Measurements from ENCODE around the gene PRKG1. TPM values are rescaled to one million over a fixed set of nuclear protein-coding genes. Genes with fewer than 3 reads are reported as not detected.
"Not testable (repeated sequence)": the region's sequence is repeated elsewhere in the genome, so short reads cannot be mapped to it uniquely, and the experiment has no call there.

Gene PRKG1
- total RNA-seq, 1 experiment from 2014 or later = 0.09 TPM

GRCh38 chr10:51569467-51569866 lies 495.2 kb downstream of the PRKG1 start:
- Mint-ChIP-seq H3K27ac (ENCODE audit: unreplicated experiment) (no peak overlapping the region), H3K4me1 (ENCODE audit: low read depth, unreplicated experiment) (no peaks in the 10 kb centered on the region), H3K36me3 (ENCODE audit: insufficient read depth, unreplicated experiment) (no peaks in the 10 kb centered on the region), H3K9me3 (ENCODE audit: unreplicated experiment) (no peaks in the 10 kb centered on the region), H3K4me3 (ENCODE audit: unreplicated experiment) (no peak overlapping the region), H3K27me3 (ENCODE audit: insufficient read depth, unreplicated experiment) (no peaks in the 10 kb centered on the region)
- Histone ChIP-seq H3K4me1 (no peaks in the 10 kb centered on the region), H3K36me3 (ENCODE audit: control insufficient read depth, insufficient read depth, low read length) (no peaks in the 10 kb centered on the region; the same call in 1 of the 2 replicates), H3K9me3 (no peaks in the 10 kb centered on the region), H3K27me3 (replicated peaks; ENCODE audit: control insufficient read depth, insufficient read depth, low read length) (no peaks in the 10 kb centered on the region), H3K4me3 (ENCODE audit: low read depth, low read length) (no peak overlapping the region)
- POLR2A ChIA-PET = no interaction called here
- intact Hi-C loops (cut with micrococcal nuclease; ENCODE audit: unreplicated experiment) = no loop called here
- DNase-seq = no peak
- no TSS peak for BruUV-seq (replicated peaks)
- TF ChIP-seq CTCF (IDR thresholded peaks at IDR 0.05; ENCODE audit: insufficient read depth in 1 of 2, low read depth in 1 of 2, low read length in 1 of 2, severe bottlenecking in 1 of 2, unreplicated experiment in 1 of 2) = no peak
- CTCF ChIA-PET = no interaction called here

- H3K4me1 ChIP-seq = no peaks in the 10 kb centered on the region
- POLR2A ChIA-PET = no interaction called here
- BruUV-seq (replicated peaks) = no TSS peak
- H3K9me3 ChIP-seq = no peaks in the 10 kb centered on the region
- H3K36me3 ChIP-seq (ENCODE audit: control insufficient read depth, insufficient read depth, low read length) = no peaks in the 10 kb centered on the region; the same call in 1 of the 2 replicates
- no peak for TF ChIP-seq CTCF (IDR thresholded peaks at IDR 0.05; ENCODE audit: insufficient read depth in 1 of 2, low read depth in 1 of 2, low read length in 1 of 2, severe bottlenecking in 1 of 2, unreplicated experiment in 1 of 2)
- Mint-ChIP-seq H3K27ac (ENCODE audit: unreplicated experiment) (no peak overlapping the region), H3K4me3 (ENCODE audit: unreplicated experiment) (no peak overlapping the region), H3K36me3 (ENCODE audit: insufficient read depth, unreplicated experiment) (no peaks in the 10 kb centered on the region), H3K9me3 (ENCODE audit: unreplicated experiment) (peaks cover under 1% of the 10 kb centered on the region), H3K4me1 (ENCODE audit: low read depth, unreplicated experiment) (no peaks in the 10 kb centered on the region), H3K27me3 (ENCODE audit: insufficient read depth, unreplicated experiment) (no peaks in the 10 kb centered on the region)
- H3K27me3 ChIP-seq (replicated peaks; ENCODE audit: control insufficient read depth, insufficient read depth, low read length) = no peaks in the 10 kb centered on the region
- intact Hi-C loops (cut with micrococcal nuclease; ENCODE audit: unreplicated experiment) = no loop called here
- no peak for DNase-seq
- H3K4me3 ChIP-seq (ENCODE audit: low read depth, low read length) = no peak overlapping the region
- CTCF ChIA-PET = no interaction called here
Measured at GRCh38 chr10:51574248-51575048, 500.2 kb downstream of the PRKG1 start.

- DNase-seq; CTCF ChIA-PET; H3K4me3 ChIP-seq (ENCODE audit: low read depth, low read length); H3K36me3 ChIP-seq (ENCODE audit: control insufficient read depth, insufficient read depth, low read length); H3K4me3 Mint-ChIP-seq (ENCODE audit: unreplicated experiment); BruUV-seq (replicated peaks); H3K4me1 Mint-ChIP-seq (ENCODE audit: low read depth, unreplicated experiment); H3K27ac Mint-ChIP-seq (ENCODE audit: unreplicated experiment); intact Hi-C loops (cut with micrococcal nuclease; ENCODE audit: unreplicated experiment); H3K27me3 Mint-ChIP-seq (ENCODE audit: insufficient read depth, unreplicated experiment); H3K4me1 ChIP-seq; H3K9me3 ChIP-seq; H3K27me3 ChIP-seq (replicated peaks; ENCODE audit: control insufficient read depth, insufficient read depth, low read length); POLR2A ChIA-PET; H3K36me3 Mint-ChIP-seq (ENCODE audit: insufficient read depth, unreplicated experiment): not testable (repeated sequence)
- peaks cover 19% of the 10 kb centered on the region for H3K9me3 Mint-ChIP-seq (ENCODE audit: unreplicated experiment)
Measured at GRCh38 chr10:51581196-51581595, 506.9 kb downstream of the PRKG1 start.

All from Caco-2 (cell line).